ENCODE results near the gene COX8C.
A peak's percentile ranks its signal among the peaks of the same experiment; 100 is the strongest.

The COX8C gene

GRCh38 chr14:93329965-93330608 is 16.9 kb upstream of the COX8C start:
- H3K4me3 ChIP-seq (replicated peaks in 1 of 2; ENCODE audit: low read depth in 2 of 2, low read length in 2 of 2): no peak overlapping the region
- DNase-seq (ENCODE audit: low read depth in 2 of 2): no peak
- no peak for TF ChIP-seq CTCF (IDR thresholded peaks at IDR 0.05; ENCODE audit: low read depth, low read length)

- DNase-seq (ENCODE audit: low read depth in 2 of 2): no peak
- TF ChIP-seq CTCF (IDR thresholded peaks at IDR 0.05; ENCODE audit: low read depth, low read length): no peak
- H3K4me3 ChIP-seq (replicated peaks in 1 of 2; ENCODE audit: low read depth in 2 of 2, low read length in 2 of 2): no peak overlapping the region
These were observed 16.4 kb upstream of the COX8C start for GRCh38 chr14:93330609-93331000.

- DNase-seq (ENCODE audit: low read depth in 2 of 2): no peak
- no peak for TF ChIP-seq CTCF (IDR thresholded peaks at IDR 0.05; ENCODE audit: low read depth, low read length)
- peak overlapping the region; percentile 73 for H3K4me3 ChIP-seq (replicated peaks in 1 of 2; ENCODE audit: low read depth in 2 of 2, low read length in 2 of 2)
These were observed 15.8 kb upstream of the COX8C start for GRCh38 chr14:93331002-93331727.

- H3K4me3 ChIP-seq (replicated peaks in 1 of 2; ENCODE audit: low read depth in 2 of 2, low read length in 2 of 2): peak overlapping the region; percentile 73
- TF ChIP-seq CTCF (IDR thresholded peaks at IDR 0.05; ENCODE audit: low read depth, low read length): no peak
- DNase-seq (ENCODE audit: low read depth in 2 of 2): peak in 1 of 2 donors; percentile 36
These were observed 15.1 kb upstream of the COX8C start for GRCh38 chr14:93331728-93332396.

- peak; percentile 34 to 55 for DNase-seq (ENCODE audit: low read depth in 2 of 2)
- H3K4me3 ChIP-seq (replicated peaks in 1 of 2; ENCODE audit: low read depth in 2 of 2, low read length in 2 of 2): peak overlapping the region; percentile 73
- TF ChIP-seq CTCF (IDR thresholded peaks at IDR 0.05; ENCODE audit: low read depth, low read length): no peak
These were observed 14.6 kb upstream of the COX8C start for GRCh38 chr14:93332397-93332852.

GRCh38 chr14:93332853-93333630 is 13.9 kb upstream of the COX8C start, which contains the start of gene BTBD7:
Gene BTBD7, minus strand, starts transcription at chr14:93333036. Its CDS starts 36,985 bp downstream, at chr14:93296051.
- DNase-seq (ENCODE audit: low read depth in 2 of 2): peak; percentile 94
- peak within 1 kb of the TSS; percentile 73 for H3K4me3 ChIP-seq (replicated peaks in 1 of 2; ENCODE audit: low read depth in 2 of 2, low read length in 2 of 2)
- TF ChIP-seq CTCF (IDR thresholded peaks at IDR 0.05; ENCODE audit: low read depth, low read length): peak; percentile 15
